ENCODE measurements around the gene DNAI1.

The DNAI1 gene

GRCh38 chr9:34546834-34547827 lies 88.5 kb downstream of the DNAI1 start:
- peak; percentile 39 for DNase-seq

DNA sequence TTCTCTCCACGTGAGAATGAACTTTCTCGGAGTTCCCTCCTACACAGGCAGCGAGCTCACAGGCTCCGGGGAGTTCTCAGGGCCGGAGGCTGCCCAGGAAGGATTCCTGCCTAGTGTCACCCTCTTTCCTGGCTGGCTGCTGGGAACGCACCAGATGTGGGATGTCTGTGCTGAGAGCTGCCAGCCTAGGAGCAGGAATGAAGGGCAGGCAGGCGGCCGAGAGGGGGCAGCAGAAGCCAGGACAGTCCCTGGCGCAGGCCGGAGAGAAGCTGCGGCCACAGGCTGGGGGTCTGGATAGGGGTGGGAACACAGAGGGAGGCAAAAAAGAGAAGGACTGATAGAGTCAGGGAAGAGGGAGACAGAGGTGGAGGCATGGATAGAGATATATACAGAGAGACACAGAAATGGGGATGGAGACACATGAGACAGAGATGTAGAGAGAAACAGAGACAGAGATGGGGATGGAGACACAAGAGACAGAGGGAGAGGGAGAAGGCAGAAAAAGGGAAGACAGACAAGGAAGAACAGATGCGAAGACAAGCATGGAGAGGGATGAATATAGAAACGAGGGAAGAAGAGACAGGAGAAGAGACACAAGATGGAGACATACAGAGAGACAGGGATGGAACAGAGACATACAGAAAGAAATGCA lies 89.5 kb downstream of the DNAI1 start:
- peak; percentile 54 for DNase-seq

DNA sequence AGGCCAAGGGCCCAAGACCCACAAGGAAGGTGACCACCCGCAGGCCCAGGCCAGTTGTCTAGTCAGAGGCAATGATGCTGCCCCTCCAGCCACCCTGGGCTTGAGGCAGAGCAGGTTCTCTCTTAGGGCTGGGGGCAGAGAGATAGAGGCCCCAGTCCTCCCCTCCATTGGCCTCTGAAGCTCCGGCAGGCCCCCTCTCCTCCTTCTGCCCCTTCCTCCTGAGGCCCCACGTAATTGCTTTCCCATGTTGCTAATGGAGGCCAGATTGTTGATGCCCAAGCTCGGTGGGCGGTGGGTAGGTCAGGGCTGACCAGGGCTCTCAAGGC lies 90.8 kb downstream of the DNAI1 start:
- no peak for DNase-seq

- no peak for DNase-seq
These were observed 91.5 kb downstream of the DNAI1 start for GRCh38 chr9:34550016-34550680.

DNA sequence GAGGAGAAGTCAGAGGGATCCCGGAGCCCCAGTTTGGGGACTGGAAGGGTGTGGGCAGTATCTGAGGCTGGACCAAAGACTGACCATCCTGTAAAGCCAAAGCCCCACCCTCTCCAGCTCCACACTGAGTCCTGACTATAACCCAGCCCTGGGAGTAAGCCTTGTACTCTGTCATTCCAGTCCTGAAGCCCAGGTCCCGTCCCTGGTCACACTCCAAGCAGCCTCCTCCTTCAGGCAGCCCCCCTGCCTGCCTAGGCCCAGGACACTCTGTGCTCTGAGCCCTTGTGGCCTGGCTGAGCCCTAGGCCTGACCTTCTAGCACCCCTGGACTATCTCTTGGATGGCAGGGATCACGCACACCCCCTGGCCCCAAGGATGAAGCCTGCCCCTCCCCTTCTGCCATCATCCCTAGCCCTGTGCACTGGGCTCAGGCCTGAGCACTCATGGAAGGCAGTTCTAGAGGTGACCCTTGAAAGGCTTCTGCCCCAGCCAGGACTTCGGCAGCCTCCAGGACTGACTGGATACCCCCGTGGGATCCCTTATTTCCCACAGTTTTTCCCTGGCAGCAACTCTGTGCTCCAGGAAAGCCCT lies 92.2 kb downstream of the DNAI1 start:
- DNase-seq, result no peak

DNA sequence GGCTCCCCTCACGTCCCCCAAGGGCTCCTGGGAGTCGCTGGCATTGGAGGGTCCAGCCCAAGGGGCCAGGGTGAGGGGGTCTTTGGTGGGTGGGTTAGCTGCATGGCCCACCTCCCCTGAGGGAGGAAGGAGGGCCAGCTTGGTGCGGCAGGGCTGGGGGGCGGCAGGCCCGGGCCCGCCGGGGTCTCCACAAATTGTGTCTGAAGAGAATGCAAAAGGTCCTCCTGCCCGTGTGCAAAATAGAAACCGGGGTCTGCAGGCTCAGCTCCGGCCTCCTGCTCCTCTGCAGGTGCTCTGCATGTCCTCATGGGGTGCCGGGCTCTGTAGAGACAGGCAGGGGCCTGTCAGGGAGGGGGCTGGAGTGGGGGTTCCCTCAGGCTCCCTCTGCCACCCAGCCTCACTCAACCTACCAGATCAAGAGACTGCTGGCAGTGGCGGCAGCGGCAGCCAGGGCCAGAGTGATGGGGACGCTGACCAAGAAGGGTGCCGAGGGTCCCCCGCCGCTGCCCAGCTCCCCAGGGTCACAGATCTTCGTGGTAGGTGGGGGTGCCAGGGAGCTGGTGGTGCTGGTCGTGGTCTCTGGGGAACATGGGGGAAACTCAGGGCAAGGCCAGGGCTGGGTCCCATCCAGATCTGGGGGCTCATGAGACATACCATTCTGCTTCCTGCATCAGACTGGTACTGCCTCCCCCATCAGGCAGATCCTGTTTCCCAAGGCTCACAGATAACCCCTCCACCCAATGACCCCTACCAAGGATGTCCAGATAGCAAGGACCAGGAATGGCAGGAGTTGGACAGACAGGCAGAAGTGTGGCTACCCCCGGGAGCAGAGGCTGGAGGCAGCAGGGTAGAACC lies 93.4 kb downstream of the DNAI1 start:
- no peak for DNase-seq

DNA sequence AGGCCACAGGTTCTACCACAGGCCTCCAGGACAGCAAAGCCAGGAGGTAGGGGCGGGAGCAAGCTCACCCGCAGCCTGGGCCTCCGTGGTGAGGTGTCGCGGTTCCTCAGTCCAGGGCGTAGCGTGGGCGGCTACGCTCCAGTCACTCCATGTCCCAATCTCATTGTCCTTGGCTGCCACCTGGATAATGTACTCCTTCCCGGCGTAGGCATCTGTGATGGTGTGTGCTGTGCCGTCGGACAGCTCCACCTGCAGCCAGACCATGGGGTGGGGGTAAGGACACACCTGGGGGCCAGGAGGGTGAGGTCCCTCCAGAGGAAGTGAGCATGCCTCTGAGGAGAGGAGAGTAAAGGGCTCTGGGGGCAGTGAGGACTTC lies 94.0 kb downstream of the DNAI1 start:
- DNase-seq, result no peak

- DNase-seq, result no peak
These were observed 94.4 kb downstream of the DNAI1 start for GRCh38 chr9:34552986-34553385.

GRCh38 chr9:34553511-34554021 lies 95.0 kb downstream of the DNAI1 start:
- no peak for DNase-seq

GRCh38 chr9:34554211-34555001 lies 95.8 kb downstream of the DNAI1 start:
- peak; percentile 88 for DNase-seq

- peak; percentile 30 for DNase-seq
These were observed 96.4 kb downstream of the DNAI1 start for GRCh38 chr9:34555002-34555348.

DNA sequence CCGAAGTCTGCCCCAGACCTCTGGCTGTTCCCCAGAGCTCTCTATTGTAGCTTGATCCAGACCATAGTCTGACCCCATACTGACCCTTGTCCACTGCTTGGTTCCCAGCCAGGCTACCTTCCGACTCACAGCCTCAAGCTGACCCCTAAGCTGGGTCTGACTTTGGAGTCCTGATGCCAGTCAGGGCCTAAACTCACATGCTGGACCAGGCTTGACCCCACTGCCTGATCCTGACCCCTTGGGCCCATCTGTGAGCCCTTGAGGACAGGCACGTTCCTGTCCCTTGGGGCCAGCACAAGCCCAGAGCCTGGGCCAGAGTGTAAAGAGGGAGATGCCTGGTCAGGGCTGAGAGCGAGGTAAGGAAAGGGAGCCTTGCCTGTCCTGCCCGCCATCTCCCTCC lies 96.9 kb downstream of the DNAI1 start:
- DNase-seq, result no peak

GRCh38 chr9:34555936-34556525 lies 97.4 kb downstream of the DNAI1 start:
- no peak for DNase-seq

- DNase-seq, result no peak
These were observed 98.3 kb downstream of the DNAI1 start for GRCh38 chr9:34556949-34557348.

DNA sequence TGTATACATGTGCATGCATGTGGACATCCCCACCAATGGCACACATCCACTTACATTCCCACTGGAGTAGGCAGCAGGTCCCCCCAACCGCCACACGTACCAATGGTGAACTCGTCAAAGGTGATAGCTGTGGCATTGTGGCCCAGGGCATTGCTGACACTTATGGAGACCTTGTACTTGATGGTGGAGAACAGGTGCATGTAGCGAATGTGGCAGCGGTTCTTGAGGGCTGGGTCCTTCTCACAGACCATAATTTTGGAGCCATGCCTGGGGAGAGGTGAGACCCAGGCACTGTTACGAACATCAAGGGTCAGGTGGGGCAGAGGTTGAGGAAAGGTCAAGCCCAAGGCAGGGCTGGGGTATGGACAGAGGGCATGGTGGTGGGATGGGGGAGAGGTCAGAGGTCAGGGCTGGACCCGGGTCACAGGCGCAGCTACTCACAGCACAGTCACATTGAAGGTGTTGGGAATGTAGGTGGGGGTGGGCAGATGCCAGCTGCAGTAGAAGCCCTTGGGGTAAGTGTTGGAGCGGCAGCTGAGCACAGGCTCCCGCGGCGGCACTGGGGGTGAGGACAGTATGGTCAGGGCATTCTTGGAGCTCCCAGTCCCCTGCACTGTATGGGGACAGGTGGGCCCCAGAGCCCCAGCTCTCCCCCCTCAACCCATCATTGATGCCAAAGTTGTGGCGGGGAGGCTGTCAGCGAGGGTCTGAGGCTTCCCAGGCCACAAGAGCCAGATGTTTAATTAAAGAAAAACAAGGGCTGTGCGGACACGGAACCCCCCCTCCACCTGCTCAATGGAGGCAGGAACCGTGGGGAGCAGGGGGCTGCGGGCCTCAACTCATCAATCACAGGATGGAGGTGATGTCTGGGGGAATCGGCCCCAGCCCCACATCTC lies 99.1 kb downstream of the DNAI1 start:
- DNase-seq, result no peak

GRCh38 chr9:34558364-34558763 lies 99.8 kb downstream of the DNAI1 start:
- no peak for DNase-seq

DNA sequence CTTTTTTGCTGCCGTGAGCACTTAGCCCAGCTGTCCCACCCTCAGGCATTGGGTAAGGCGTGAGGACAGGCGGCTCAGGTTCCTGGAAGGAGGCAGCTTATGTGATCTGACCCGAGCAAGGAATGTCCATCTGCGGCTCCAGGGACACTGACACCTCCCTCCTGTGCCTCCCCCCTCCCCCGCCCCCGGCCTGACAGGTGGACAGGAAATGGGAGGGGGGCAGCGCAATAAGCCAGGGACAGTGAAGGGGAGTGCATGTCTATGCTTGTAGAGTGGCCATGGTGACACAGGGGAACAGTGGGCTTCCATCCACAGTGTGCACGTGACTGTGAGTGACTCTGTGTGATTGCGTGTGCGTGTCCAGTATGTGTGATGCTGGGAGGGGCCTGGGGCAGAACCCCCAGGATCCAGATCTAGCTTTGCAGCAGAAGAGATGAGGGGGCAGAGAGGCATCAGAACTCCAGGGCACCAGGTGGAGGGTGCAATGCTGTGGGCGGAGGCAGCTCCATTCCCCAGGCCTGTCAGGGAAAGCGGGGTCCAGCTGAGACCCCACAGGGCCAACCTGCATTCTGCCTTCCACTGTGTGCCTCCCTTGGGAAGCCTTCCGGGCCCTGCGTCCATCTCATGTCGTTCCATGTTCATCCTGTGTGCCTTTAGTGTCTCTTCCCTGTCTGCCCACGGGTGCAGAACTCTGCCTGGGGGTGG lies 100.5 kb downstream of the DNAI1 start:
- DNase-seq, result no peak

GRCh38 chr9:34559624-34560455 lies 101.2 kb downstream of the DNAI1 start:
- no peak for DNase-seq
